ENCODE results near the gene TMEM37. TPM values are rescaled to one million over a fixed set of nuclear protein-coding genes. Genes with fewer than 3 reads are reported as not detected.

The TMEM37 gene
- total RNA-seq, 4 donors from 2014 or later = 1.6 to 10.0 (median 7.7) TPM

GRCh38 chr2:119431976-119432850, 559 bp downstream of the TMEM37 start:
- H3K27ac ChIP-seq = peak overlapping the region; percentile 64
- TF ChIP-seq POLR2AphosphoS5 (IDR thresholded peaks at IDR 0.05) (no peak), EP300 (IDR thresholded peaks at IDR 0.05) (no peak), POLR2A (IDR thresholded peaks at IDR 0.05) (no peak)
- TF ChIP-seq, protein P1, sequence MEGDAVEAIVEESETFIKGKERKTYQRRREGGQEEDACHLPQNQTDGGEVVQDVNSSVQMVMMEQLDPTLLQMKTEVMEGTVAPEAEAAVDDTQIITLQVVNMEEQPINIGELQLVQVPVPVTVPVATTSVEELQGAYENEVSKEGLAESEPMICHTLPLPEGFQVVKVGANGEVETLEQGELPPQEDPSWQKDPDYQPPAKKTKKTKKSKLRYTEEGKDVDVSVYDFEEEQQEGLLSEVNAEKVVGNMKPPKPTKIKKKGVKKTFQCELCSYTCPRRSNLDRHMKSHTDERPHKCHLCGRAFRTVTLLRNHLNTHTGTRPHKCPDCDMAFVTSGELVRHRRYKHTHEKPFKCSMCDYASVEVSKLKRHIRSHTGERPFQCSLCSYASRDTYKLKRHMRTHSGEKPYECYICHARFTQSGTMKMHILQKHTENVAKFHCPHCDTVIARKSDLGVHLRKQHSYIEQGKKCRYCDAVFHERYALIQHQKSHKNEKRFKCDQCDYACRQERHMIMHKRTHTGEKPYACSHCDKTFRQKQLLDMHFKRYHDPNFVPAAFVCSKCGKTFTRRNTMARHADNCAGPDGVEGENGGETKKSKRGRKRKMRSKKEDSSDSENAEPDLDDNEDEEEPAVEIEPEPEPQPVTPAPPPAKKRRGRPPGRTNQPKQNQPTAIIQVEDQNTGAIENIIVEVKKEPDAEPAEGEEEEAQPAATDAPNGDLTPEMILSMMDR (IDR thresholded peaks at IDR 0.05) = no peak
- 10% methylated on average over 21 of the region's 53 CpGs for WGBS
- no peaks in the 10 kb centered on the region for H3K36me3 ChIP-seq
- peak overlapping the region; percentile 66 for H3K4me3 ChIP-seq
- no peaks in the 10 kb centered on the region for H3K27me3 ChIP-seq
- DNase-seq (ENCODE audit: low spot score in 2 of 2) = peak in 1 of 2 donors; percentile 71
- H3K4me1 ChIP-seq = peaks cover 43% of the 10 kb centered on the region
- no peaks in the 10 kb centered on the region for H3K9me3 ChIP-seq

GRCh38 chr2:119432851-119433522, 1.3 kb downstream of the TMEM37 start:
- no peak for TF ChIP-seq POLR2AphosphoS5 (IDR thresholded peaks at IDR 0.05)
- TF ChIP-seq POLR2A (IDR thresholded peaks at IDR 0.05) = no peak
- TF ChIP-seq, protein P1 (IDR thresholded peaks at IDR 0.05) = no peak
- no peak for TF ChIP-seq EP300 (IDR thresholded peaks at IDR 0.05)
- H3K27me3 ChIP-seq = no peaks in the 10 kb centered on the region
- 92% methylated on average over 17 of the region's 17 CpGs for WGBS
- H3K27ac ChIP-seq = no peak overlapping the region
- H3K4me1 ChIP-seq = peaks cover 36% of the 10 kb centered on the region
- H3K9me3 ChIP-seq = no peaks in the 10 kb centered on the region
- peak in 1 of 2 donors; percentile 65 for DNase-seq (ENCODE audit: low spot score in 2 of 2)
- no peaks in the 10 kb centered on the region for H3K36me3 ChIP-seq
- peak overlapping the region; percentile 66 for H3K4me3 ChIP-seq

DNA sequence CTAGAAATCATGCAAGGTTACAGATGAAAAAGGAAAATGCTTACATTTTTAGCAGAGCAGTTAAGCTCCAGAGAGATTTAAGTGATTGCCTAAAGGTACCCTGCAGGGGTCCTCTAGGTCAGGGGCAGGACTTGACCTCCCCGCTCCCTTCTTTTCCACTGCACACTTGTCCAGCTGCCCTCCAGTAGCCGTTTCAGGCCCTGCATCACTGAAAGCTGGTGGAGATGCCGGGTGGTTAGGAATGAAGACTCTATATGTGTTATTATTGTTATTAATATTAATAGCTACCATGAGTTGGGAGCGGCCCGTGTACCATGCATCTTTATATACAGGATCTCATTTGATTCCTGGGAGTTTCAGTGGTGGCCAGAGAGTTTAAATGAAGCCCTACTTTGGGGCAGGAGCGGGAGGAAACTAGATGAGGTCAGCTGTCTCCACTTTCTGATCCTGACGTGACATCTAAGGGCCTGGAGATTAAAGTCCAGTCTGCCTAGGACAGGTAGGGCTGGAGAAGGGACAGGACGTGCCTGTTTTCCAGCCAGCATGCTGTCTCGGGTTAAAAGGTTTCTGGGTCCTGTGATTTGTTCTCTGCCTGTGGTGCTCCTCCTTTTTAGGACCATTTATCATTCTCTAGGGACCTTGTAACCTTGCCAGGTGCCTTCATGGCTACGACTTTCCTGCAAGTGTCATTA, 2.1 kb downstream of the TMEM37 start:
- TF ChIP-seq POLR2A (IDR thresholded peaks at IDR 0.05) (no peak), POLR2AphosphoS5 (IDR thresholded peaks at IDR 0.05) (no peak)
- TF ChIP-seq, protein P1 (IDR thresholded peaks at IDR 0.05) = no peak
- no peaks in the 10 kb centered on the region for H3K36me3 ChIP-seq
- no peak for DNase-seq (ENCODE audit: low spot score in 2 of 2)
- peaks cover 35% of the 10 kb centered on the region for H3K4me1 ChIP-seq
- no peak overlapping the region for H3K4me3 ChIP-seq
- WGBS = 89% methylated on average over 10 of the region's 10 CpGs
- H3K27ac ChIP-seq = no peak overlapping the region
- no peaks in the 10 kb centered on the region for H3K9me3 ChIP-seq
- no peaks in the 10 kb centered on the region for H3K27me3 ChIP-seq

DNA sequence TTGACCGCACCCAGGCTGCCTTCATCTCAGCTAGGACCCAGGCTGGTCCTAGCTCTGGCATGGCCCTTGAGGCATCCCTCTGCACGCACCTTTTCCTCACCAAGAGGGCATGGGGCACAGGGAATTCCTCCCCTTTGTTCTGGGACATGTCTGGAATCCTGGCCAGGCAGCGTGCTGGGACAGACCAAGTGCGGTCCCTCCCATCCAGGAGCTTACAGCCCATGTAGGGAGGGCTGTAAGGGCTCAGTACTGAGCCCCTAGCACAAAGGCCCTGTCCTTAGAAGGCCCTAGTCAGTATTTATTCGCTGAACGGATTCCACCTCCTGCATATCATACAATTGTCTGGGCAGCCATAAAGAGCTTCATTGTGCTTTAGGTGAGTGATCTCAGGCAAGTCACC, 3.0 kb downstream of the TMEM37 start:
- no peak for DNase-seq (ENCODE audit: low spot score in 2 of 2)
- Histone ChIP-seq H3K4me3 (no peak overlapping the region), H3K9me3 (no peaks in the 10 kb centered on the region), H3K27ac (no peak overlapping the region), H3K4me1 (peaks cover 33% of the 10 kb centered on the region), H3K27me3 (no peaks in the 10 kb centered on the region), H3K36me3 (no peaks in the 10 kb centered on the region)
- TF ChIP-seq, protein P1 (IDR thresholded peaks at IDR 0.05) = no peak
- TF ChIP-seq POLR2AphosphoS5 (IDR thresholded peaks at IDR 0.05) = no peak
- no peak for TF ChIP-seq POLR2A (IDR thresholded peaks at IDR 0.05)
- TF ChIP-seq EP300 (IDR thresholded peaks at IDR 0.05) = no peak
- WGBS = 75% methylated on average over 2 of the region's 6 CpGs
